GM18873 (cell line): ENCODE results near the gene DDC.
"Not testable (repeated sequence)": the region's sequence is repeated elsewhere in the genome, so short reads cannot be mapped to it uniquely, and the experiment has no call there.

Experiments used
- ATAC-seq: cut with Tn5 transposase; IDR thresholded peaks from one replicate; pipeline ENCODE4 v1.9.1; 2021; ENCODE audit warnings: mild to moderate bottlenecking, moderate library complexity, moderate number of reproducible peaks; ENCODE audit not compliant: unreplicated experiment, low FRiP score

DDC gene

DNA sequence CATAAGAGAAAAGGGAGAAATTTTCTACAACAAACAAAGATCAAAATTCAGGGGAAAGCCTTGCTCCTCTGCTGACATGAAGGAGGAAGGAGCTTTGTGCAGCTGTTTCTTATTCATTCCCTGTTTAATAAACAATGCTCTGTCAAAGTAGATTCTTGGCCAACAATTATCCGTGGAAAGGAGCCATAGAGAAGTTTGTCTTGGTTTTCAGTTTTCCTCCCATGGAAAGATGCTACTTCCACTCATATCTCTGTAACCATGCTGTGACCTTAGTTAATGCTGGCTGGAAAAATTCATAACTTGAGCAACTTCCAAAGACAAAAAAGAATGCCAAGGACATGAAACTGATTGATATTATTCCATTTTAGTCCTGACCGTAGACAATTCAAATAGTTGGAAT, 8.1 kb downstream of the DDC start:
- ATAC-seq: no peak

DNA sequence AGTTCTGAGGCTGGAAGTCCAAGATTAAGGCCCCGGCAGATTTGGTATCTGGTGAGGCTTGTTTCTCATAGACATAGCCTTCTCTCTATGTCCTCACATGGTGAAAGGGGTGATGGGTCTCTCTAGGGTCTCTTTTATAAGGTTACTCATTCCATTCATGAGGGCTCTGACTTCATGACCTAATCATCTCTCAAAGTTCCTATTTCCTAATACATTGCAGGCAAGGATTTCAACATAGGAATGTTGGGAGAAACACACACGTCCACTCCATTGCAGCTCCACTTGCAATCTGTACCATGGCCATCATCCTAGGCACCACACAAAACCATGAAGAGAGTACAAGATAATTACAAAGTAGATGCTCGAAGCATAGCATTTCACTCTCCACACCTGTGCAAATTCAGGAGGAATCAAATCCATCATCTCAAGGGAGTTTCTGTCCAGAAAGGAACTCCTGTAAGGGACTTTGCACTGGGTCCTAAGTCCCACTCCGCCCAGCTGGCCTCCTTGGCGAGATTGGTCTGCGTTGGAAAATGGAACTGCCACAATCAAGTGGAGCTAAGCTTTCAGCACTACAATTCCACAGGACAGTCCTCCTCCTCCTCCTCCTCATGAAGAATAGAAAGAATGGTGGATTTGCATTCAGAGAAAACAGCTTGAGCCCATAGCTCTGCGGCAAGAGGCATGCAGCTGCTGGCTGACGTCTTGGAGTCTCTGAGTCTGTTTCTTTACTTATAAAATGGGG, 8.8 kb downstream of the DDC start:
- no peak for ATAC-seq

DNA sequence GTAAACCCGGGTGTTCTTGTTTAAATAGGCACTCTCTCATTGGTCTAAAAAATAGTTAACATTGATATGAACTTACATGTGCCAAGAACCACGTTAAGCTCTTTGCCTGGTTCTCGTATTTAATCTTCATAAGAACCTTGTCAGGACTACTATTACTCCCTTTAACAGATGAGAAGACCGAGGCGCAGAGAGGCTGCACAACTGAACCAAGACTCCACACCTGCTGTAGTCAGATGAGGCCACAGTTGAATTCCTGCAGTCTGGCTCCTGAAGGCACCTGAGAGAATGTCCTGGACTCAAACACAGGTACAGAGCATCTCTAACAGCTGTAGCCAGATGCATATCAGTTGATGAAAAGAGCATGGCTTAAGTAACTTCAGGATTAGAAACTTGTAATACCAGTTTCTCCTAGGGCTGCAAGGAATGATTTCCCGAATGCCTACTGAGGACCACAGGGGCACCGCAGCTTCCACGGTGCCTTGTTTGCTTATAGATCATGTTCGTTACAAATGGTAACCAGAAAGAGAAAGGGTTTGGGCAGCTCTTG, 9.5 kb downstream of the DDC start:
- ATAC-seq: no peak

DNA sequence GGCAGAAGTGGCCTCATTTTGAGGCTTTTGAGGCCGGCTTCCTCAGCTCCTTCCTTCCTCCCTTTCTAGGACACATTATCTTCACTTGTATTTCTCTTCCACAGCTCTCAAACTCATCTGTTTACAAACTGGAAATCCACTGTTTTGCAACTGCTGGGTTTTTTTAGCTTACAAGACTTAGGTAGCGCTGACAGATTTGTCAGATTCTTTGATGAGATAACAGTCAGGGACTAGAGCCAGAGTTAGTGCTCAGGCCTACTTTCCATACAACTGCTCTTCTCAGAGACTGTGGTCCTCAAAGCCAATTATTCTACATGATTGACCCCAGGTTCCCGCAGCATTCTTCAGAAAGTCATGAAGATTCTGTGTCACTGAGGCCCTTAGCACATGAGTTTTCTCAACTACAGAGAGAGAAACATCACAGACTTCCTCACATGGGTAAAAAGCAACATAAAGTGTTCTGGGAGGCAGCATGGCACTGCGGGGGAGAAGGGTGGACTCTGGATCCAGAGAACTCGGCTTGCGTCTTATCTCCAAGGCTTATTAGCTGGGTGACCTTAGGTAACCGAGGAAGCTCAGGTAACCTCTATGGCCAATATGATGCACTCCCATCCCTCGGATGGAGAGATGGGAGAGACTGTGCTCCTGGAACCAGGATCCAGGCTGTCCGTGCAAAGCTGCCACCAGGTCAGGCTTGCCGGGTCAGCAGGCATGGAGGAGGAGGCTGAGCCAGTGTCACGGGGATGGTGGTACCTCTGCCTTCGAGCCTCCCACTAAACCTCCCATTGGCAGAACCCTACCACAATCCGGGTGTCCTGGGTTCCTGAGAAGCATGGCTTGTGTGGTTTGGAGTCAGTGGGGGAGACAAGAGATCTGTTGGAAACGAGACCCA, 10.5 kb downstream of the DDC start:
- no peak for ATAC-seq

DNA sequence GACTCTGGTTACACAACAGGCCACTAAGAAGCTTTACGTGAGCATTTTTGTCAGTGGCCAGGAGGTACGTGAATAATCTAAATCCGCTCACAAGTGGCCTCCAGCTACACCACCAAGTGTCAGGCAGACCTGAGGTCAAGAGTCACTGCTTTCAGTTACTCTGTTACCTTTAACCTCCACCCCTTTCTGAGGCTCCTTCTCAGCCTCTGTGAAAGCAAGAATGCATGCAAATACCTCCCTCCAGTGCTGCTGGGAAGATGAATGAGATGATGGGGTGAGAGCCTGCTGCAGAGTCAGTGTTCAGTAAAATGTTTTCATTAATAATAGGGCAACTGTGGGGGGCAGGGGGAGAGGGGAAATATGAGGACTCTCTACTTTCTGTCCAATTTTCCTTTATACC, 11.2 kb downstream of the DDC start:
- no peak for ATAC-seq

DNA sequence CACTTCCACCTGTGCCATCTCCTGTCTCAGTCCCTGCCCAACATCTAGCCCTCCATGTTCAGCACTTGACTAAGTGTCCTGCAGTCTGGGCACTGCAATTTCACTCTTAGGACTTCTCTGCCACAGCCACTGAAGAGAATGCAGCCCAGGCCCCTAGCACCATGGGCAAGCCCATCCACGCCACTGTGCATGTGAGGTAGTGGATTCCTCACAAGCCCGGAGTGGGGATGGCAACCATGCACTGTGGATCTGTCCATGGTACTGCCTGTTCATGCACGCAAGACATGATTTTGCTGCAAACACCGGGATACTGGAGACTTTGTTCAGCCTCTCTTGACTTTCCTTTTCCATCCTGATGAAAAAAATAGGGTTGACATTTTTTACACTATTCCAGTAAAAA, 12.3 kb downstream of the DDC start:
- ATAC-seq: no peak

DNA sequence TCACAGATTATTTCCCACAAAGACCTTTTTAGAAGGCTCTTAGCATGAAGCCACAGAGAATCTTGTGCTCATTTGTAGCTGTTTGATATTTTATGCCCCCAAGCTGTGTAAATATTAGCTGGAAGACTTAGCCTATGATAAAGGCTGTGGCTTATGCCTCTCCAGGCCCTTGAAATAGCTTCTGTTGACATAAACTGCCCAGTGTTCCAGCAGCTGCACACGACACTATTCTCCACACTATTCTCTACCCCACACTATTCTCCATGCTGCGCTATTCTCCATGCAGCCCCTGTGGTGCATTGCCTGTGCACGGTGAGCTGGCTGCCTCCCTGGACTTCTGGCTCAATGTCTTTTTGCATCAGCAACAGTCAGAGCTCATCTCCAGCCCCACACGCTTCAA, 13.1 kb downstream of the DDC start:
- no peak for ATAC-seq

DNA sequence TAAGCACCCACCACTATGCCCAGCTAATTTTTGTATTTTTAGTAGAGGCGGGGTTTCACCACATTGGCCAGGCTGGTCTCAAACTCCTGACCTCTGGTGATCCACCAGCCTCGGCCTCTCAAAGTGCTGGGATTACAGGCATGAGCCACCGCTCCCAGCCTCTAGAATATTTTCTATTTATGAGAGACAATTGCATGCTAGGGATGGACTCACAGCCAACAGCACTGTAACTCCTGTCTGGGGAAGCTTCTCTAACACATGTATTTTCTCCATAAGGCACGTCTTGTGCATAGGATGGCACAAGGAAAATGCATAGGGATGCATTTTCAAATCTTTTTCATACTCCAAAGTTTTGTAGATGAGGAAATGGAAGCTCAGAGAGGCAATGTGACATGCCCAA, 19.6 kb downstream of the DDC start:
- not testable (repeated sequence) for ATAC-seq

DNA sequence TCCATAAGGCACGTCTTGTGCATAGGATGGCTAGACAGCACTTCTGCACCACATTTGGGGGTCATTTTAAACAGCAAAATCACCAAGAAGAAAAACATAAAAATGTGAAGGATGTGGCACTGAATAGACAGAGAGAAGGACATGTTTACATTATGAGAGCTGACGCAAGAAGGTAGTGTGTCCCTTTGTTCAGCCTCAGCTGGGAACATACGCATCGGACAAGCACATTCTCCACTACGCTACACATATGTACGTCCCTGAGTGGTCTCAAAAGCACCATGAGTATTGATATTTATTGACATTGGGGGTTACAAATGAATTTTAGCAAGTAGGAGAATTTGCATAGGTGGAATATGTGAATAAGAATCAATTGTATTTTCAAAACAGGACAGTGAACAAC, 20.2 kb downstream of the DDC start:
- no peak for ATAC-seq

DNA sequence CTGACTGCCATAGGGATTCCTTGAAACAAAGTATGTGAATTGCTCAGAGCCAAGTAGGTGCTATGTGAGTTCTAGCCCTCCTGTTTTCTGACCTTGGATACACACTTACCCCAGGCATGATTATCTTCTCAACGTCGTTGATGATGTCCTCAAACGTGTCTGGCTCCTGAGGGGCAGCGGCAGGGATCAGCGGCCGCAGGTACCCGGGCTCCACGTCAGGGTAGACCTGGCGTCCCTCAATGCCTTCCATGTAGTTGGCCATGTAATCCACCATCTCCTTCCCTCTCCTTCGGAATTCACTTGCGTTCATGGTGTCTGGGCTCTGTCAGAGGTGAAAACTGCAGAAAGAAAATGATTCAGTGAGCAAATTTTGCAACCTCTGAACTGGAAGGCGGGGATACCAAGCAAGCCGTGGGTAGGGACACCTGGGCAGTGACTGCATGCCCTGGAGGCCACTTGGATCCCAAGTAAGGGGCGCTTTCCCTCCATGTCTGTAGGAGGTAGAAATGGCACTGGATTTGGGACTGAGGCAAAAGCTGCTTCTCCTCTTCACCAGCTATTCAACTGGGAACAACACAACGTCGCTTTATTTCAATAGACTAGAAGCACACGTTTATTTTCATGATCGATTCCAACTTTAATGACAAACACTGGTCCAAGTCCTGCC, 21.3 kb downstream of the DDC start:
- ATAC-seq: no peak

DNA sequence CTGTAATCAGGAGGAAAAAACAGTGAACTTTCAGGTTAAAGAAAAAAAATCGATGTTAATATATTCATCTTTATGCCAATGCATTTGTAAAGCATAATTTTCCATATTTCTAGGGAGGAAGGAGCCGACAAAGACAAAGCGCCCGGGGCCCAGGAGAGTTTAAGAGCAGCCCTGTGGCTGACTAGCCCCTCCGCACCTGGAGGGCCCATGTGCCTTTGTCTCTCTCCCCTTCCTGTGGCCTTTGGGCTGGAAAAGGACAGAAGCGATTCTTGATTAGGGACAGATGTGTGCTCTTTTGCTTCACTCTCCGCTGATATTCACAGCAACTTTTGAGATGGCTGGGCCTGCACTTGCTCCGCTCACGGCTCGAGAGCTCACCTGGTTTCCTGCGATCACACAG, 23.1 kb downstream of the DDC start:
- ATAC-seq: no peak

DNA sequence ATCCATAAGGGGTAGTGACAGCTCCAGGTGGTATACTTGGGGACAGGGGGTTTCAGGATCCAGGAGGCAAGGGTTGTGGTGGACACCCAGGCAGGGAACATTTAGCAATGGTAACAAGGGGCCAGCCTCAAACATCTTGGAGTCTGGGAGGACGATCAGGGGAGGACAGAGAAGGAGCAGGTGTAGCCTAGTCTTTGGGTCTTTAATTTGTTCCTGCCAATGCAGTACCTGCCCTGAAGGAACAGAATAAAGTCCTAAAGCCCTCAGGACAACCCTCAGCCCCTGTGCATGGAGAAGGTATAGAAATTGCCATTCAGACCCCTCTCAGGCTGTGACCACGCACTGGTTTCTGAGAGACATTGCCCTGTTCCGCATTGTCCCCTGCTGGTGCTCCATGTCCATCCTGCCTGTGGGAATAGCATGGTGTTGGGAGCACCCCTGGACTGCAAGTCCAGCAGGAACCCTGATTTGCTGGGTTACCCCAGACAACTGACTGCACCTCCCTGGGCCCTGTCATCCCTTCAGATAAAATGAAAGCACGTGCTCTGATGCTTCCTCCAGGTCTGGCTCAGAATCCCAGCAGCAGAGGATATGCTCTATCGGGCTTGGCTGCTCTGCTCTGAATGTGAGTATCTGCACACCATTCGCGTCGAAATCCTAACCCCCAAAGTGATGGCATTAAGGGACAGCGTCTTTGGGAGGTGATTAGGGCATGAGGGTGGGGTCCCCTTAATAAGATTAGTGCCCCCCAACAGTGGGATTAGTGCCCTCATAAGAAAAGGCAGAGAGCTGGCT, 24.2 kb downstream of the DDC start:
- ATAC-seq: no peak

DNA sequence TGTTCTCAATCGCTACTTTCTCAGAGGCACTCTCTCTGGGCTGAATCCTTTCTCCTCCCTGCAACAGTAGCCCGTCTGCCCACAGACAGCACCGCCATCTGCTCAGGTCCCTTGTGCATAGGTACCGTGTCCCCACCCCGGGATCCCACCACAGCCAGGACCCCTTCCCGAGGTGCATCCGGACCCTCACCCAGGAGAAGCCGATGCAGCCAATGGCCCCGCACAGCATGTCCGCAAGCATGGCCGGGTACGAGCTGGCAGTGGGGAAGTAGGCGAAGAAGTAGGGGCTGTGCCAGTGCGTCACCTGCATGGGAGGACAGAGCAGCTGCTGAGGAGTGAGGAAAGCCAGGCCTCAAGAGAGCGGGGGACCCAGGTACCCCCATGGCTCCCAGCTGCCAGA, 25.5 kb downstream of the DDC start:
- ATAC-seq: no peak

DNA sequence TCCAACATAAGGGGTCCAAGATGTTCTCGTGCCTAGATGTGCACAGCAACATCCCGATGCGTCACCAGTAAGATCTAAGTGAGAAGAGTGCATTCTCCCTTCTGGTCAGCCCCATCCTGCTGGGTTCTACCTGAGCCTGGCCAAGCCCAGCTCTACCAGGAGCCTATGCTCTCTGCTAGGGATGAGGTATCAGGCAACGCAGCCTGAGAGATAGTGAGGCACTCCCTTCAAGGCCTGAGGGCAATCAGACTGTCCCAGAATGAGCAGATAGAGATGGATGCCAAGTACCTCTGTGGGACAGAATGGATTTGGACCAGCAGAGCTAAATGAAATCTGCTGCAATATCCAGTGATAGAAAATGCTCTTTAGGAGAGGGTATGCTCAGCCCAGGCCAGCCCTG, 26.7 kb downstream of the DDC start:
- no peak for ATAC-seq

DNA sequence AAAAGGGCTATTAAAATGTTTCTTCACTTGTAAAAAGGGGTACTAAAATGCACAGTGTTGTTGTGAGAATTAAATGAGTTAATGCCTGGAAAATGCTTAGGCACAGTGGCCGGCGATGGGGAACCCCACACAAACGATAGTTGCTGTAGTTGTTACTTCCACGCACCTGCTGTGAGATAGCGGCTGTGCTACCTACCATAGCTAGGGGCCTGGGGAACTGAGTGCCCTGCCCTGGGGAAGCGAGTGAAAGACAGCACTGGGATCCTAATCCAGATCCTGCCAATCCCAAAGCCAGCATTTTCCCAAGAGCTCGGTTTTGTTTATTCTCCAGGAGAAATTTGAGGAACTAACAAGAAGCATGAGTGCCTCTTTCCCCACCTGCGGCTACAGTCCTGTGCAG, 27.8 kb downstream of the DDC start:
- no peak for ATAC-seq

DNA sequence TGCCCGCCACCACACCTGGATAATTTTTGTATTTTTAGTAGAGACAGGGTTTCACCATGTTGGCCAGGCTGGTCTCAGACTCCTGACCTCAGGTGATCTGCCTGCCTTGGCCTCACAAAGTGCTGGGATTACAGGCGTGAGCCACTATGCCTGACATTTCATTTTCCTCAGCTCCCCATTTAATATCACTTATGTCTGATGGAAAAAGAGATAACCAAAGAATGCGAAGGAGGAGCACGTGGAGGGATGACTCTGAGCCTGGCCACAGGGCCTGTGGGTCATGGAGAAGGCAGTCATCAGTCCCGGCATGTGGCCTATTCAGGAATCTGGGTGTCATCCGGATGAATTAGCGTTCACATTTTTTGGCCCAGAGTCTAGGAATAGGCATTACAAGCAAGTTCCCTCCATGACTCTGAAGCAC, 29.9 kb downstream of the DDC start:
- ATAC-seq: not testable (repeated sequence)

DNA sequence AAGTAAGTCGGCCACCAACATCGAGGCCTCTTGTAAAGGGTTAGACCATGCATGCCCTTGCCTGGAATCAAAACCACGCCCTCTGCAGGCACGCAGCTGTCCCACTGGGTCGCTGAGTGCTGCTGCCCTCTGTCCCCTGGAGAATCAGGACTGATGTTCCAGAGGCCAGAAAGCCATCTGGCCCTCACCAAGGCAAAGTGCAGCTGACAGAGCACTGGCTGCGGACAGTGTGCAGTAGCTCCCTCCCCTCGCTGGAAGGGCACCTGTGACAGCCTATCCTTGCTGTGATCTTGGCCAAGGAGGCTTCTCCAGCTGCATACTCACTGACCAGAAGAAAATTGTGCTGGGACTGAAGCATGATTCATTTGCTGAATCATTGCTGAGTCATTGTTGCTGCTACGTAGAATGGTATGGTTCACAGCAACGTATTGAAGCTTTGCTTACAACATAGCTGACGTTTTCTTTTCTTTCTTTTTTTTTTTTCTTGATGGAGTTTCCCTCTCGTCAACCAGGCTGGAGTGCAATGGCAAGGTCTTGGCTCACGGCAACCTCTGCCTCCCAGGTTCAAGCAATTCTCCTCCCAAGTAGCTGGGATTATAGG, 30.4 kb downstream of the DDC start:
- ATAC-seq: no peak

DNA sequence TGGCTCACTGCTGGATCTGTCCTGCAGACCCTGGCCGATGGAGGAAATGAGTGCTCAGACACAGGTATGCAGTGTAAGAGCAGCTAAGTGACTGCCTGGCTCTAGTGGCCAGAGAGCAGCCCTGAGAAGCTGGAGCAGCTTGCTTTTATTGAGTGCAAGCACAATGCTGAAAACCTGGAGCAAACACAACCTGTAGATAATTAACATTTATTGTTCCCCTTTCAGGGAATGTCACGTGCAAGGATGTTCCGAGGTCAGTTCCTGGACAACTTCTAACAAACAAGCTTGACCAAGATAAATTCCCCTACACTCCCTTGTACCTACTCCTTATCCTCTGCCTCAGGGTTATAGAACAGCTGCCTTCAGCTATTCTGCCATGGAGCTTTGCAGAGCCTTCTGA, 31.3 kb downstream of the DDC start:
- no peak for ATAC-seq

DNA sequence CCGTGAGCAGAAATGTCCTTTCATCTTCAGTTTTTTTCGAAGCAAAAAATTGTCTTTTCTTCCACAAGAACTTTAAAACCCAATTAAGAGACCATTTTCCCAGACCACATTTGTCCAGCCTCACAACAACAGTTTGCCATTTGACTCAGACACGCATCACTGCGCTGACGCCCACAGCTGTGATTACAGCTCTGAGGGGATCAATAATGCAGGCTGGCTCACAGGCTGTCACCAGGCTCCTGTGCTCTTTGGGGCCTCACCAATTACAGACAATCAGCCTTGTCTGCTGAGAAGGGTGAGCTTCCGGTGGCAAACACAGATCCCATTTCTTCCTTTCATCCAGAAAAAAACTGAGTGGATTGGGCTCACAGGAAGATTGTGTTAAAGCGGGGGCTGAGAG, 33.3 kb downstream of the DDC start:
- no peak for ATAC-seq

DNA sequence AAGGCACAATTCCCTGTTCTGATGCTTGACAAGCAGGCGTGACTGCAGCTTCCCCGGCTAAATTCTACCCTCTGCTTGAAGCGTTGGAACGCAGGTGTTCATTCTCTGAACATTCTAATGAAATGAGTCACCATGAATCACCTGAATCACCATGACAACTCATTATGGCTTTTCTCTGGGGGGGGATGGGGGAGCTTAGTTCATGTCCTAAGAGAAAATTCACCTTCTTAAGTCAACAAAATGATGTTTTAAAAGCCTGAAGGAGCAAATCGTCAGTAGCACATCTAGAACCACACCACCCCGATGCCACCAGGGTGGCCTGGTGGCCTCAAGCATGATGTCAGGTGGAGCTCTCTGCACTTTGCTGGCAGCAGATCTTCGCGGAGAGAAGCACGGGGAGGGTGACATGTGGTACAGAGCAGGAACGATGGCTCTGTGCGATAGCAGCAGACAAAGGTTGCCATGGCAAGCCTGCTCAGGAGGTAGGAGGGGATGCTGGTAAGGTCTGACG, 33.7 kb downstream of the DDC start:
- ATAC-seq: no peak
